Keratinocyte (primary cell): Measurements from ENCODE around the gene ADAP2. TPM values are rescaled to one million over a fixed set of nuclear protein-coding genes. Genes with fewer than 3 reads are reported as not detected.

Experiments used
- DNase-seq: peaks from one replicate; pipeline ENCODE4 v3.0.0-alpha.2; 2011; ENCODE audit warnings: low read depth, missing footprints, low spot score
- FAIRE-seq: peaks from 2 replicates; lab custom pipeline; 2011; peaks lifted over from hg19 to GRCh38; lab: Jason Lieb, UNC
- H2AFZ ChIP-seq: 2 replicates; pipeline ENCODE4 v1.6.0; 2012; ENCODE audit warnings: low read length, control low read depth, inconsistent platforms; ENCODE audit not compliant: control insufficient read depth
- H3K27ac ChIP-seq: 2 replicates; pipeline ENCODE4 v1.5.1; 2011; ENCODE audit warnings: low read length; ENCODE audit not compliant: control insufficient read depth, insufficient read depth
- H3K27me3 ChIP-seq: 3 replicates; pipeline ENCODE4 v1.6.0; 2011; ENCODE audit warnings: low read length; ENCODE audit not compliant: control insufficient read depth, insufficient read depth; ENCODE audit errors: extremely low read depth
- H3K36me3 ChIP-seq, 2 experiments: 2 replicates in 1 of 2; 3 replicates in 1 of 2; pipeline ENCODE4 v1.5.1; 2011; ENCODE audit warnings: low read length in 2 of 2, mild to moderate bottlenecking in 1 of 2; ENCODE audit not compliant: control insufficient read depth in 2 of 2, insufficient read depth in 2 of 2; ENCODE audit errors: extremely low read depth in 1 of 2
- H3K4me1 ChIP-seq: 3 replicates; pipeline ENCODE4 v1.5.1; 2011; ENCODE audit warnings: low read length; ENCODE audit not compliant: control insufficient read depth, insufficient read depth; ENCODE audit errors: extremely low read depth
- H3K4me2 ChIP-seq: 3 replicates; pipeline ENCODE4 v1.6.0; 2011; ENCODE audit warnings: low read depth, low read length; ENCODE audit not compliant: control insufficient read depth, insufficient read depth; ENCODE audit errors: extremely low read depth
- H3K4me3 ChIP-seq, 3 experiments: fragments of 200-600 bp in 1 of 3; sonication (generic) in 1 of 3; 2 replicates in 2 of 3; 3 replicates in 1 of 3; pipeline ENCODE4 v1.5.1; 2011 to 2016; ENCODE audit warnings: low read length in 3 of 3, mild to moderate bottlenecking in 3 of 3, control low read depth in 2 of 3, inconsistent platforms in 1 of 3, low read depth in 1 of 3, mixed read lengths in 1 of 3, mixed run types in 1 of 3, moderate library complexity in 1 of 3; ENCODE audit not compliant: control insufficient read depth in 2 of 3, insufficient read depth in 2 of 3; ENCODE audit errors: extremely low read depth in 1 of 3
- H3K79me2 ChIP-seq: 2 replicates; pipeline ENCODE4 v1.6.0; 2012; ENCODE audit warnings: low read length; ENCODE audit not compliant: control insufficient read depth, insufficient read depth
- H3K9ac ChIP-seq: 3 replicates; pipeline ENCODE4 v1.6.0; 2011; ENCODE audit warnings: low read length; ENCODE audit not compliant: control insufficient read depth, insufficient read depth; ENCODE audit errors: extremely low read depth
- H3K9me1 ChIP-seq: 3 replicates; pipeline ENCODE4 v1.6.0; 2011; ENCODE audit warnings: low read length; ENCODE audit not compliant: control insufficient read depth, insufficient read depth; ENCODE audit errors: extremely low read depth
- H3K9me3 ChIP-seq: 2 replicates; pipeline ENCODE4 v1.5.1; 2012; ENCODE audit warnings: low read depth, low read length; ENCODE audit not compliant: control insufficient read depth
- H4K20me1 ChIP-seq: 3 replicates; pipeline ENCODE4 v1.6.0; 2011; ENCODE audit warnings: low read length; ENCODE audit not compliant: control insufficient read depth, insufficient read depth; ENCODE audit errors: extremely low read depth
- EZH2 ChIP-seq: IDR thresholded peaks from one replicate; pipeline ENCODE4 v1.6.1; 2012; ENCODE audit warnings: inconsistent platforms, mild to moderate bottlenecking, low read length, moderate library complexity
- dilution Hi-C: fragments of 300-500 bp; cut with MboI; formaldehyde crosslinking; loops from one replicate; pipeline ENCODE4 v1.7.0; 2020; ENCODE audit warnings: low sequenced_read_pairs; ENCODE audit not compliant: extremely low pct_ligation_motif_present
- polyA plus RNA-seq, 5 experiments: library from polyadenylated mRNA; depleted of rRNA in 3 of 5; stranded (reverse) in 3 of 5; stranded (forward) in 1 of 5; unstranded in 1 of 5; fragments of >200 nt; gene quantifications; 1 replicate in 1 of 5; 2 replicates in 3 of 5; 3 replicates in 1 of 5; pipeline versions ENCODE4 v1.2.1 to v1.2.3, GENCODE V29; 2011 to 2012; ENCODE audit warnings: missing spikeins in 2 of 5, low read depth in 1 of 5, low replicate concordance in 1 of 5
- TF ChIP-seq, protein P1 (sequence below), 3 experiments: IDR thresholded peaks in 1 of 3; conservative IDR thresholded peaks in 1 of 3; optimal IDR thresholded peaks in 1 of 3; 2 replicates in 2 of 3; 3 replicates in 1 of 3; pipeline versions ENCODE3 to v1.5.1; 2011; ENCODE audit warnings: low read length in 3 of 3, mild to moderate bottlenecking in 3 of 3, moderate library complexity in 2 of 3, control low read depth in 1 of 3, inconsistent platforms in 1 of 3; ENCODE audit not compliant: insufficient read depth in 2 of 3; ENCODE audit errors: extremely low read depth in 1 of 3

Gene ADAP2
- polyA plus RNA-seq, 1 donor (not counting 4 experiments of a cell fraction or from before 2014, with no cell fraction given) = 1.4 TPM

DNA sequence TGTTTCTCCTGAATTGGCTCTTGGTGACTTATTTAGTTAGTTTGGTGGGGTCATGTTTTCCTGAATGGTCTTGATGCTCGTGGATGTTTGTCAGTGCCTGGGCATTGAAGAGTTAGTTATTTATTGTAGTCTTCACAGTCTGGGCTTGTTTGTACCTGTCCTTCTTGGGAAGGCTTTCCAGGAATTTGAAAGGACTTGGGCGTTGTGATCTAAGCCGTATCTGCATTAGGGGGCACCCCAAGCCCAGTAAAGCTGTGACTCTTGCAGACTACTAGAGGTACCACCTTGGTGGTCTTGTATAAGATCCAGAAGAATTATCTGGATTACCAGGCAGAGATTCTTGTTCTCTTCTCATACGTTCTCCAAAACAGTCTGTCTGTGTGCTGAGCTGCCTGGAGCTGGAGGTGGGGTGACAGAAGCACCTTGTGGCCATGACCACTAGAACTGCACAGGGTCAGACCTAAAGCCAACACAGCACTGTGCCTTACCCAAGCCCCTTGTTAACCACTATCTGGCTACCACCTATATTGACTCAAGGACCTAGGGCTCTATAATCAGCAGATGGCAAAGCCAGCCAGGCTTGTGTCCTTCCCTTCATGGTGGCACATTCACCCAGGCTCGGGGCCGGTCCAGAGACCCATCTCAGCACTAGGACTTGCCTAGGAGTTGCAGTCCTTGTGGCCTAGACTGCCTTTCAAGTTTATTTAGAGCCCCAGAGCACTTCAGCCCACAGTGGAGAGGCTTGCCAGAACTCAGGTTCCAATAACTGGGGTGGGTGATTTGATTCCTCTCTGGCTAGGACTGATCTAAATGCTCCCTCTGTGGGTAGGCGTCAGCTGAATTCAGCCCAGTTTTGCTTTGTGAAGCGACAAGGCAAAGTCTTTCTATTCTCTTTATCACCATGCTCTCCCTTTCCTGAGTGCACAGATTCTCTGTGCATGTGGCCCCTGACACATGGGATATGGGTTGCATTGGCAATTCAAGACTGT lies 60.1 kb downstream of the ADAP2 start:
- dilution Hi-C loops = no loop called here
- Histone ChIP-seq H3K9me1 (peaks cover 3% of the 10 kb centered on the region), H4K20me1 (no peaks in the 10 kb centered on the region), H3K4me2 (peak overlapping the region; percentile 37), H3K79me2 (peaks cover 2% of the 10 kb centered on the region), H3K4me3 (no peak overlapping the region), H3K4me1 (peaks cover 8% of the 10 kb centered on the region), H3K9ac (no peak overlapping the region), H2AFZ (peak overlapping the region; percentile 3), H3K9me3 (no peaks in the 10 kb centered on the region), H3K36me3 (peaks cover 3 to 13% of the 10 kb centered on the region in 2 experiments), H3K27ac (no peak overlapping the region), H3K27me3 (no peaks in the 10 kb centered on the region)
- no peak for TF ChIP-seq EZH2
- TF ChIP-seq, protein P1, sequence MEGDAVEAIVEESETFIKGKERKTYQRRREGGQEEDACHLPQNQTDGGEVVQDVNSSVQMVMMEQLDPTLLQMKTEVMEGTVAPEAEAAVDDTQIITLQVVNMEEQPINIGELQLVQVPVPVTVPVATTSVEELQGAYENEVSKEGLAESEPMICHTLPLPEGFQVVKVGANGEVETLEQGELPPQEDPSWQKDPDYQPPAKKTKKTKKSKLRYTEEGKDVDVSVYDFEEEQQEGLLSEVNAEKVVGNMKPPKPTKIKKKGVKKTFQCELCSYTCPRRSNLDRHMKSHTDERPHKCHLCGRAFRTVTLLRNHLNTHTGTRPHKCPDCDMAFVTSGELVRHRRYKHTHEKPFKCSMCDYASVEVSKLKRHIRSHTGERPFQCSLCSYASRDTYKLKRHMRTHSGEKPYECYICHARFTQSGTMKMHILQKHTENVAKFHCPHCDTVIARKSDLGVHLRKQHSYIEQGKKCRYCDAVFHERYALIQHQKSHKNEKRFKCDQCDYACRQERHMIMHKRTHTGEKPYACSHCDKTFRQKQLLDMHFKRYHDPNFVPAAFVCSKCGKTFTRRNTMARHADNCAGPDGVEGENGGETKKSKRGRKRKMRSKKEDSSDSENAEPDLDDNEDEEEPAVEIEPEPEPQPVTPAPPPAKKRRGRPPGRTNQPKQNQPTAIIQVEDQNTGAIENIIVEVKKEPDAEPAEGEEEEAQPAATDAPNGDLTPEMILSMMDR (optimal IDR thresholded peaks at IDR 0.05 in 1 of 3, IDR thresholded peaks at IDR 0.05 in 1 of 3, conservative IDR thresholded peaks at IDR 0.05 in 1 of 3; ENCODE audit: extremely low read depth in 1 of 3, insufficient read depth in 2 of 3, low read length in 3 of 3) = peak in 1 of 3 experiments; percentile 21
- FAIRE-seq (peak; percentile 59), DNase-seq (no peak)

DNA sequence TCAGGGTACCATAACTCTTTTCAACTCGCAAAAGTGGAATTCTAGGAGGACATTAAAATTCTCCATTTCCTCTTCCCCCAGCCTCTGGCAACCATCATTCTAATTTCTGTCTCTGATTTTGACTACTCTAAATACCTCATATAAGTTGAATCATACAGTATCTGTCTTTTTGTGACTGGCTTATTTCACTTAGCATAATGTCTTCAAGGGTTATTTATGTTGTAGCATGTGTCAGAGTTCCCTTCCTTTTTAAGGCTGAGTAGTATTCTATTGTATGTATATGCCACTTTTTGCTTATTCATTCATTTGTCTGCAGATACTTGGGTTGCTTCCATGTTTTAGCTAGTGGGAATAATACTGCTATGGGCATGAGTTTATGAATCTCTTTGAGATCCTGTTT lies 61.1 kb downstream of the ADAP2 start:
- Histone ChIP-seq H3K36me3 (peaks cover 3 to 15% of the 10 kb centered on the region in 2 experiments), H3K4me1 (peaks cover 8% of the 10 kb centered on the region), H3K9ac (no peak overlapping the region), H3K27ac (no peak overlapping the region), H3K4me2 (no peak overlapping the region), H2AFZ (no peak overlapping the region), H3K79me2 (peaks cover 2% of the 10 kb centered on the region), H3K27me3 (no peaks in the 10 kb centered on the region), H4K20me1 (no peaks in the 10 kb centered on the region), H3K9me3 (no peaks in the 10 kb centered on the region), H3K4me3 (no peak overlapping the region), H3K9me1 (peaks cover 3% of the 10 kb centered on the region)
- no peak for TF ChIP-seq EZH2
- TF ChIP-seq, protein P1 (optimal IDR thresholded peaks at IDR 0.05 in 1 of 3, IDR thresholded peaks at IDR 0.05 in 1 of 3, conservative IDR thresholded peaks at IDR 0.05 in 1 of 3; ENCODE audit: extremely low read depth in 1 of 3, insufficient read depth in 2 of 3, low read length in 3 of 3) = no peak
- DNase-seq = no peak
- FAIRE-seq = no peak
- dilution Hi-C loops = no loop called here
